Activated CD4-positive, alpha-beta T cell treated with anti-CD3 and anti-CD28 coated beads for 36 hours (primary cell): ENCODE measurements around the gene CACHD1. TPM values are rescaled to one million over a fixed set of nuclear protein-coding genes. Genes with fewer than 3 reads are reported as not detected.

ENCODE experiments used
- ATAC-seq: fragments of 200-7000 bp; cut with Tn5 transposase; one replicate; pipeline ENCODE4 v1.10.0; 2021; ENCODE audit warnings: mild to moderate bottlenecking, moderate library complexity
- CTCF ChIA-PET: fragments of 350-600 bp; sonication (Branson Sonifier 250); formaldehyde crosslinking; loops from one replicate; lab custom pipeline; 2021; ENCODE audit warnings: antibody characterized with exemption; lab: Charles Lee
- POLR2A ChIA-PET: fragments of 350-600 bp; sonication (Branson Sonifier 250); formaldehyde crosslinking; loops from one replicate; lab custom pipeline; 2021; ENCODE audit warnings: antibody characterized with exemption, inconsistent platforms; lab: Charles Lee
- DNase-seq: peaks from one replicate; pipeline ENCODE4 v3.0.0-alpha.2; 2020
- H3K27ac Mint-ChIP-seq: one replicate; pipeline ENCODE4 v1.8.0; 2021; ENCODE audit warnings: mixed read lengths
- H3K27me3 Mint-ChIP-seq: one replicate; pipeline ENCODE4 v1.8.0; 2021; ENCODE audit warnings: mixed read lengths
- H3K36me3 Mint-ChIP-seq: one replicate; pipeline ENCODE4 v1.8.0; 2021; ENCODE audit warnings: low read depth, mixed read lengths
- H3K4me1 Mint-ChIP-seq: one replicate; pipeline ENCODE4 v1.8.0; 2021; ENCODE audit warnings: mixed read lengths
- H3K4me3 Mint-ChIP-seq: one replicate; pipeline ENCODE4 v1.8.0; 2021; ENCODE audit warnings: mild to moderate bottlenecking, moderate library complexity, mixed read lengths
- H3K9me3 Mint-ChIP-seq: one replicate; pipeline ENCODE4 v1.8.0; 2021; ENCODE audit warnings: low read depth, mixed read lengths
- intact Hi-C, 2 experiments: fragments of 100-400 bp; cut with DNase I in 1 of 2; cut with micrococcal nuclease in 1 of 2; formaldehyde crosslinking; loops; one replicate each; pipeline versions ENCODE4 v1.14.2 to v1.15.1; 2022 to 2024; cut with DNase I, micrococcal nuclease
- total RNA-seq, 2 experiments: library from RNA; stranded (reverse); gene quantifications; one replicate each; pipeline ENCODE4 v1.2.3, GENCODE V29; 2021

The CACHD1 gene
- total RNA-seq, 2 experiments from 2014 or later: 1.9 to 2.3 TPM

DNA sequence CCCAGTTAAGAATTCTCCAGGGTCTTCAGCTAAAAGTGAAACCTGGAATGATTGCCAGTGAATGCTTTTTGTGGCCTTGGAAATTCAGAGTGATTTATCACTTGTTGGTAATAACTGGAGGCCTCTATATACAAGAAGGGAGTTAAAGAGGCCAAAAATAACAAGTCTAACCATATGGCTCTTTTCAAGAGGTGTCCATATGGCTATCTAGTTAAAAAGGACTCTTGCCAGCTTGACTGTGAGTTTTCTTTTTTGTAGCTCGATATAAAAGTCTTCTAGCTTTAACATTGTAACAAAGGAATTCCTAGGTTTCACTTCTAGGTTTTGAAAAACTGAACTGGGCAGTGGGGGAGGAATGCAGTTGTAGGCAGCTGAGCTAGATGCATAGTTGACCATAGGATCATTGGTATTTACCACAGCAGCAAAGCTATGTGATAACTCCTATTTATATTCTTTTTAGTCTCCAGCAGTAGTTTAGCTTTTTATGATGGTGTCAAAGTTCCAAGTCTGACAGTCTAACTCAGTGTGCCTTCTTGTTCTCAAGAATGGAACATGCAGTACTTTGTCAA lies 44.4 kb downstream of the CACHD1 start:
- Mint-ChIP-seq H3K27me3 (no peaks in the 10 kb centered on the region), H3K9me3 (no peaks in the 10 kb centered on the region), H3K36me3 (no peaks in the 10 kb centered on the region), H3K4me1 (peaks cover 22% of the 10 kb centered on the region), H3K27ac (no peak overlapping the region), H3K4me3 (no peak overlapping the region)
- no peak for ATAC-seq
- intact Hi-C loops: no loop called here
- no peak for DNase-seq
- CTCF ChIA-PET: interaction anchor here (0.8 to 1.3 kb wide), 3 partner anchors 16 to 58 kb away, joined by 3 to 4 read pairs (median 3); no protein-coding TSS in a partner anchor
- POLR2A ChIA-PET: no interaction called here

DNA sequence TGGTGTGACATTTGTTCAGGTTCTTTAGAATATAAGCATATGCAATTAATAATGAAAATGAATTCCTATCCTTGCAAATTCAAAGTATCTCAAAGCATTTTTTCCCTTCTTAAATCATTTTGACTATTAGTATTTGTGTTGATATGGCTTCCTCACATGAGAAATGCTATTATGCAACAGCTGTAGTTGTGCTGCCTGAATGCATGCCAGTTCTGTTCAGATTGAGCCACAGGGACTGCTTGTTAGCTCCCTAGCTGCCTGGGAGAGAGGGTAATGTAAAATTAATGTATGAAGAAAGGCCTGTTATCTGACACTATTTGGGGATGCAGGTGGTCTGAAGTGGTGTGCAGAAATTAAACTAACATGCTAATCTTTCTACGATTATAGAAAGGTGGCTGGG lies 45.5 kb downstream of the CACHD1 start:
- Mint-ChIP-seq H3K27me3 (no peaks in the 10 kb centered on the region), H3K27ac (no peak overlapping the region), H3K4me1 (peaks cover 22% of the 10 kb centered on the region), H3K9me3 (no peaks in the 10 kb centered on the region), H3K36me3 (no peaks in the 10 kb centered on the region), H3K4me3 (no peak overlapping the region)
- intact Hi-C loops: no loop called here
- ChIA-PET POLR2A (no interaction called here), CTCF (interaction anchor here (1.3 kb wide), 2 partner anchors 25 to 52 kb away, joined by 3 to 4 read pairs; no protein-coding TSS in a partner anchor)
- ATAC-seq: no peak
- no peak for DNase-seq

GRCh38 chr1:64516301-64516700 lies 46.4 kb downstream of the CACHD1 start:
- Mint-ChIP-seq H3K9me3 (no peaks in the 10 kb centered on the region), H3K4me1 (peaks cover 14% of the 10 kb centered on the region), H3K4me3 (no peak overlapping the region), H3K27ac (no peak overlapping the region), H3K36me3 (no peaks in the 10 kb centered on the region), H3K27me3 (no peaks in the 10 kb centered on the region)
- intact Hi-C loops: no loop called here
- ChIA-PET CTCF (interaction anchor here (1.3 kb wide), 1 partner anchor 26 kb away, joined by 3 read pairs; no protein-coding TSS in a partner anchor), POLR2A (no interaction called here)
- ATAC-seq (no peak), DNase-seq (no peak)

GRCh38 chr1:64516803-64517568 lies 47.1 kb downstream of the CACHD1 start:
- ATAC-seq (no peak), DNase-seq (no peak)
- Mint-ChIP-seq H3K27me3 (no peaks in the 10 kb centered on the region), H3K4me3 (no peak overlapping the region), H3K27ac (no peak overlapping the region), H3K36me3 (no peaks in the 10 kb centered on the region), H3K9me3 (no peaks in the 10 kb centered on the region), H3K4me1 (peaks cover 12% of the 10 kb centered on the region)
- ChIA-PET POLR2A (interaction anchor here (0.5 kb wide), 1 partner anchor 31 kb away, joined by 3 read pairs; no protein-coding TSS in a partner anchor), CTCF (interaction anchor here (1.1 kb wide), 1 partner anchor 10 kb away, joined by 3 read pairs; no protein-coding TSS in a partner anchor)
- intact Hi-C loops: no loop called here

DNA sequence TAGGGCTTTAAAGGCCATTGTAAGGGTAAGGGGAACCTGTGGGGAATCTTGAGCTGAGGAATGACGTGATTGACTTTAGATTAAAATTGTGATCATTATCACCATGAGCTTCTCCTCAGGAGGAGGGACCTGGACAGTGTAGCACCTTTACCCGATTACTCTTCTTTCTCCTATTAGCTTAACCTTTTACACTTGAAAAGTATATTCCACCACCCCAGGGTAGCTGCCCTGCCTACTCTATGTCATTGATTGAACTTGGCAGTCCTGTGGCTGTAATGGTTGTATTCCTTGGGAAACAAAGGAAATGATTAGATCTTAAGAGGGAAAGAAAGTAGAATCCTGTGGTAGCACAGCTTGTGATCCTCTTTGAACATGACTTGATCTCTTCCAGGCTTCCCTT lies 47.7 kb downstream of the CACHD1 start:
- DNase-seq: no peak
- ATAC-seq: no peak
- Mint-ChIP-seq H3K27me3 (no peaks in the 10 kb centered on the region), H3K4me1 (peaks cover 8% of the 10 kb centered on the region), H3K27ac (no peak overlapping the region), H3K9me3 (no peaks in the 10 kb centered on the region), H3K36me3 (no peaks in the 10 kb centered on the region), H3K4me3 (no peak overlapping the region)
- intact Hi-C loops: no loop called here
- ChIA-PET POLR2A (interaction anchor here (0.5 kb wide), 1 partner anchor 31 kb away, joined by 3 read pairs; no protein-coding TSS in a partner anchor), CTCF (interaction anchor here (0.6 to 1.1 kb wide), 3 partner anchors 11 to 1477 kb away, joined by 3 to 10 read pairs (median 3); no protein-coding TSS in a partner anchor)

DNA sequence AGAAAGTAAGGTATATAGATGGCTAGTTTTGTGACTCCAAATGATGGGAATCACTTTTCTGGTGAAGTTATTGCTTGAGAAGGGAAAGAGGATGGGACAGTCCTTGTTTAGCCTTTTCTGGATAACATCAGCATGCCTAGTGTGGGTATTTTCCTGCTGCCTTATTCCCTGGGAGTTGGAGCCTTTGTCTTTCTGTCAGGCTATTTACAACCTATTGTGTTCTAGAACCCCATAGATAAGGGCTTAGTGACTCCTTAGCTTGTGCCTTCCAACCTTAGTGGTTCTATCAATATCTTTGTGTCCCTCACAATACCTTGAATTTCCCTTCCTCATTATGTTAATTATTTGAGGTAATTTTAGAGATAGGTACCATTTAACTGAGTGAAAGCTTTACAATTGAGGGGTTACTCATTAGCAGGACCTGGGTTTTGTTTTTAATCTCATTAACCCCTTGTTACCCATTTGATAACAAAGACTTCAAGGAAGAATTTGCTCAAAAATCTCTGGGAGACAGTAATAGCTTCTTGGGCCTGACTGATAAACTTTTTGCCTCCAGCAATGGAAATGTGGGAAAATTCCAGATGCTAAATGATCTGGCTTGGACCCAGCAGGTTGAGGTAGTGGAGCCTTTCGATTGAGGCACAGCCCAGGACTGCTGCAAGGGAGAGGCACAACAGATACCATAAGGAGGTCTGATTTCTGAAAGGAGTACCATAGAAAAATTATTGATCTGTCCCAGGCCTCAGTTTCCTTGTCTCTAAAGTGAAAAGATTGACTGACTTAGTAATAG lies 49.0 kb downstream of the CACHD1 start:
- DNase-seq: no peak
- no peak overlapping the region for H3K4me3 Mint-ChIP-seq
- ChIA-PET POLR2A (no interaction called here), CTCF (no interaction called here)
- H3K27me3 Mint-ChIP-seq: no peaks in the 10 kb centered on the region
- ATAC-seq: no peak
- peaks cover 7% of the 10 kb centered on the region for H3K4me1 Mint-ChIP-seq
- intact Hi-C loops: no loop called here
- no peaks in the 10 kb centered on the region for H3K9me3 Mint-ChIP-seq
- H3K36me3 Mint-ChIP-seq: no peaks in the 10 kb centered on the region
- no peak overlapping the region for H3K27ac Mint-ChIP-seq

DNA sequence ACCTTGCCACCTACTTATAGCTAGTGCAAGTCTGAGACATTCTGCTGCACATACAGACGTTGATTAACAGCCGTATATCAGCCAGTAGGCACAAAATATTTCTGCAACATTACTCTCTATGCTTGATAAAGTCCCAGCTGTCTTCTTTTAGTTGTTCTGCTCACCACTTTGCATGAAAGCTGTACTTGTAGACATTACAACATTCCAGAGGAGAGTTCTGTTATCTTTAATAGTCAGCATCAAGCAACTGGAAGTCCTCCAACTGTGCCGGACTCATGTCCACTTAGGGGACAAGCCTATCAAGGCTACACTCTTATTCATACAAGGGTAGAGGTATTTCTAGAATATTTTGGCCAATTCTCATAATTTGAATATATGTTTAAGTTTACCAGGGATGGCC lies 50.0 kb downstream of the CACHD1 start:
- no peak overlapping the region for H3K4me3 Mint-ChIP-seq
- no peaks in the 10 kb centered on the region for H3K9me3 Mint-ChIP-seq
- DNase-seq (no peak), ATAC-seq (no peak)
- intact Hi-C loops: no loop called here
- no peaks in the 10 kb centered on the region for H3K36me3 Mint-ChIP-seq
- H3K4me1 Mint-ChIP-seq: peaks cover 7% of the 10 kb centered on the region
- no peak overlapping the region for H3K27ac Mint-ChIP-seq
- H3K27me3 Mint-ChIP-seq: no peaks in the 10 kb centered on the region
- ChIA-PET CTCF (no interaction called here), POLR2A (interaction anchor here (0.6 kb wide), 1 partner anchor 13 kb away, joined by 3 read pairs; no protein-coding TSS in a partner anchor)

DNA sequence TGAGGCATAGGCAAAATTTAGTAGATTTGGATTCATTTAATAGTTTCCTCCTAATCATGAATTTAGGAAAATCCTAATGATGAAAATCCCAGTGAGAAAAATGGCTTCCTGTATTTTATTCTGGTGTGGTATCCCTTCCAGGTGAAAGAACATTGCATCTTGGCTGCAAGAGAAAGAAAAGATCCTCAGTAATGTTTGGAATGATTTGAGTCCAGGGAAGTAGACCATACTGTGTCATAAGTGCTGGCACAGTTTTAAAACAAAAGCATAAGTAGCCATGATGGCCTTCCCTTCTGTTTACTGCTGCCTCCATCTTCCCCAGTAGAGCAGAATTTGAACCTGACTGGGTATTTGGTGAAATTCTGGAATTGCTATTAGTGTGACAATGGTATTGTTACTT lies 52.8 kb downstream of the CACHD1 start:
- intact Hi-C loops: no loop called here
- ChIA-PET POLR2A (no interaction called here), CTCF (no interaction called here)
- Mint-ChIP-seq H3K27me3 (no peaks in the 10 kb centered on the region), H3K4me1 (peaks cover 26% of the 10 kb centered on the region), H3K36me3 (no peaks in the 10 kb centered on the region), H3K27ac (no peak overlapping the region), H3K4me3 (no peak overlapping the region), H3K9me3 (no peaks in the 10 kb centered on the region)
- no peak for DNase-seq
- ATAC-seq: no peak

DNA sequence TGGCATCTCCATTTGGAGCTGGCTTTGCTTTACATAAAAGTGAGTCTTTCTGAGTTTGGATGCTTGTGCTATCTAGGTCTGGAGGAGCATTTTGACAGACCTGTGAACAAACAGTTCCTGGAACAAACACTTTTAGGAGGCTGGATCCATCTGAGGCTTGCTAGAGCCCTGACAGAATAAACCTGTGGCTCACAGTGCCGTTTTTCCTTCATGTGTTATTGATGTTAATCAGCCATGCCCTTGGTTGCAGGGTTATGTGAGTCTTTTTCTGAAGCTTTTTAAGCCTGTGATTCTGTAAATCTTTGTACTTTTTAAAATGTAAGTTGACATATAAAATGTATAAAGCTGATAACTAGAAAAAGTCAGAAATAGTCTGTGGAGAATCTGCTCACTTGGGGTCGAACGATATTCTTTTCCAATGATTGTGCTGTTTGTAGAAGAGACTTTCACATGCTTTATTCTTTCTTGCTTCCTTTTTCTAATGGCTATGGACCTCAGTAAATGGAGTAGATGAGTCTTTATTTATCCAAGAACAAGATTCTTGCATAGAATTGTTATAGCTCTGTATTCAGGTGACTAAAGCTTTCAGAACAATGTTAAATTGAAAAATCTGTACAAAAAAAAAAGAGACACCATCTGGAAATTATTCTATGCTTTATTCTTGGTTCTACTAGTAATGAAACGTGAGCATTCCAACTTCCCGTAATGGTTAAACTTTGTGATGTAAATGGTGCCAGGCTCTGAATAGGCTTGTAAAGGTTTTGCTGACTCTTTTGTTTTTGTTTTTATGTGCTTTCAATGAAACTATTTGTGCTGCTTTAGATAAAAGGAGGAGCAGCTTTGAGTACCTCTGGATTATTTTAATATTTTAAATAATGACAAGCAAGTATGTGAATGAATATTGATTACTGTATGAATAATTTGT lies 53.7 kb downstream of the CACHD1 start:
- Mint-ChIP-seq H3K27ac (no peak overlapping the region), H3K27me3 (no peaks in the 10 kb centered on the region), H3K4me3 (no peak overlapping the region), H3K36me3 (no peaks in the 10 kb centered on the region), H3K9me3 (no peaks in the 10 kb centered on the region), H3K4me1 (peaks cover 28% of the 10 kb centered on the region)
- ChIA-PET POLR2A (no interaction called here), CTCF (no interaction called here)
- DNase-seq: no peak
- no peak for ATAC-seq
- intact Hi-C loops: no loop called here

DNA sequence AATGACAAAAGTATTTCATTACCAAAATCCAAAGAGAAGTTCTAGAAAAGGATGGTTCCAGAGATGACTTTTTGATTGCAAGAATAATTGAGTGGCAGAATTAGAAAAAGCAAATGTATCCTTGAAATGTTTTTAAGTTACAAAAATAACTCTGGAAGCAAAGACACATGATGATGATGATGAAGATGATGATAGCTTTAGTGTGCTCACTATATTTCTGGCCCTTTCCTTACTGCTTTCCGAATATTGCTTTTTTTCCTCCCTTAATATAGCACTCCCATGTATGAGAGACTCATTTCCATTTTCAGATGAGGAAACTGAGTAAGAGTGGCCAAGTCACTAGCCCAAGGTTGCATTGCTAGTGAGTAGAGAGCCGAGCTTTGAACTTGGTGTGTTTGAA lies 54.7 kb downstream of the CACHD1 start:
- POLR2A ChIA-PET: no interaction called here
- DNase-seq (no peak), ATAC-seq (no peak)
- no peaks in the 10 kb centered on the region for H3K36me3 Mint-ChIP-seq
- peaks cover 37% of the 10 kb centered on the region for H3K4me1 Mint-ChIP-seq
- no peaks in the 10 kb centered on the region for H3K27me3 Mint-ChIP-seq
- H3K9me3 Mint-ChIP-seq: no peaks in the 10 kb centered on the region
- CTCF ChIA-PET: no interaction called here
- H3K4me3 Mint-ChIP-seq: no peak overlapping the region
- intact Hi-C loops: no loop called here
- no peak overlapping the region for H3K27ac Mint-ChIP-seq
